K562 (cell line): ENCODE measurements around the gene POMT1. TPM values are rescaled to one million over a fixed set of nuclear protein-coding genes. Genes with fewer than 3 reads are reported as not detected.

Experiments used
- ATAC-seq: fragments of 200-7000 bp; cut with Tn5 transposase; 3 replicates; pipeline ENCODE4 v1.9.1; 2020; ENCODE audit warnings: moderate library complexity
- BruUV-seq: library from RNA; stranded (reverse); fragments of 400-500 nt; replicated peaks from 2 replicates; lab custom pipeline; 2021; lab: Mats Ljungman, UMichigan
- CTCF ChIA-PET: fragments of 300-600 bp; formaldehyde crosslinking; extraction: SDS; loops from one replicate; lab custom pipeline; 2021; ENCODE audit warnings: low intra/inter-chr PET ratio; lab: Yijun Ruan, JAX
- POLR2A ChIA-PET: fragments of 300-600, 350-650 bp; sonication (Branson Sonifier 250); formaldehyde crosslinking; extraction: SDS; loops from one replicate; lab custom pipeline; 2021; ENCODE audit warnings: antibody characterized with exemption, inconsistent platforms; lab: Yijun Ruan, JAX
- DNase-seq, 4 experiments: peaks; one replicate each; pipeline versions ENCODE4 v3.0.0 to v3.0.0-alpha.2; 2011 to 2018; ENCODE audit warnings: low spot score in 3 of 4, mixed read lengths in 3 of 4; ENCODE audit errors: extremely low read depth in 1 of 4
- FAIRE-seq: peaks from 2 replicates; lab custom pipeline; 2011; peaks lifted over from hg19 to GRCh38; lab: Jason Lieb, UNC
- H2AFZ ChIP-seq: 2 replicates; pipeline ENCODE4 v1.6.0; 2011; ENCODE audit warnings: low read depth, low read length, control low read depth, inconsistent platforms
- H3K27ac ChIP-seq: fragments of 200-600 bp; 3 replicates; pipeline ENCODE4 v1.8.0; 2011; ENCODE audit warnings: low read depth, mild to moderate bottlenecking, control low read depth, inconsistent platforms, low read length, moderate library complexity, mixed read lengths; ENCODE audit errors: extremely low read depth
- H3K27me3 ChIP-seq, 2 experiments: fragments of 300-600 bp in 1 of 2; 2 replicates in 1 of 2; 3 replicates in 1 of 2; pipeline versions ENCODE4 v1.6.0 to v1.8.0; 2011; ENCODE audit warnings: inconsistent platforms in 2 of 2, low read length in 2 of 2, mild to moderate bottlenecking in 1 of 2, mixed read lengths in 1 of 2, moderate library complexity in 1 of 2; ENCODE audit not compliant: control insufficient read depth in 2 of 2, insufficient read depth in 2 of 2
- H3K36me3 ChIP-seq: fragments of 300-600 bp; 3 replicates; pipeline ENCODE4 v1.8.0; 2011; ENCODE audit warnings: mild to moderate bottlenecking, low read length, inconsistent platforms; ENCODE audit not compliant: control insufficient read depth, insufficient read depth
- H3K4me1 ChIP-seq, 2 experiments: fragments of 200-600 bp in 1 of 2; replicated peaks in 1 of 2; 2 replicates in 1 of 2; 3 replicates in 1 of 2; pipeline versions ENCODE4 v1.5.1 to v1.8.0; 2011; ENCODE audit warnings: inconsistent platforms in 2 of 2, low read length in 2 of 2, mild to moderate bottlenecking in 1 of 2, mixed read lengths in 1 of 2, moderate library complexity in 1 of 2; ENCODE audit not compliant: control insufficient read depth in 2 of 2, insufficient read depth in 2 of 2
- H3K4me2 ChIP-seq: 2 replicates; pipeline ENCODE4 v1.6.1; 2011; ENCODE audit warnings: low read length, control low read depth, inconsistent platforms, mixed read lengths; ENCODE audit not compliant: insufficient read depth
- H3K4me3 ChIP-seq: fragments of 200-600 bp; sonication (generic), shearing (Covaris generic); 2 replicates; pipeline ENCODE4 v1.5.1; 2016; ENCODE audit warnings: control low read depth, inconsistent platforms
- H3K79me2 ChIP-seq: fragments of 200-600 bp; 3 replicates; pipeline ENCODE4 v1.8.0; 2011; ENCODE audit warnings: low read length, inconsistent platforms; ENCODE audit not compliant: control insufficient read depth, insufficient read depth
- H3K9ac ChIP-seq, 2 experiments: 2 replicates each; pipeline versions ENCODE4 v1.6.0 to v1.6.1; 2011; ENCODE audit warnings: low read depth in 2 of 2, low read length in 2 of 2, control low read depth in 1 of 2, inconsistent platforms in 1 of 2, mild to moderate bottlenecking in 1 of 2, mixed read lengths in 1 of 2; ENCODE audit not compliant: insufficient read depth in 1 of 2
- H3K9me1 ChIP-seq: one replicate; pipeline ENCODE4 v1.6.0; 2011; ENCODE audit warnings: inconsistent platforms, mild to moderate bottlenecking, low read length, moderate library complexity; ENCODE audit not compliant: control insufficient read depth, insufficient read depth
- H3K9me3 ChIP-seq: replicated peaks from 2 replicates; pipeline ENCODE4 v1.5.1; 2011; ENCODE audit warnings: low read depth, low read length, inconsistent platforms; ENCODE audit not compliant: control insufficient read depth, insufficient read depth
- H4K20me1 ChIP-seq: replicated peaks from 2 replicates; pipeline ENCODE4 v1.6.1; 2011; ENCODE audit warnings: low read length, inconsistent platforms, mixed read lengths; ENCODE audit not compliant: control insufficient read depth, insufficient read depth
- CHD1 ChIP-seq: fragments of 200-600 bp; sonication (generic); IDR thresholded peaks from one replicate; pipeline ENCODE4 v1.6.1; 2012; ENCODE audit warnings: mild to moderate bottlenecking, moderate library complexity, low read length, inconsistent platforms
- DLX4 ChIP-seq: fragments of 250-450 bp; sonication (Bioruptor Pico); IDR thresholded peaks from 2 replicates; pipeline ENCODE4 v1.6.1; 2021; ENCODE audit warnings: mild to moderate bottlenecking
- EGR1 ChIP-seq: fragments of 450-650 bp; conservative IDR thresholded peaks from 2 replicates; pipeline ENCODE4 v1.6.1; 2017; ENCODE audit warnings: mild to moderate bottlenecking
- EHMT2 ChIP-seq: fragments of 450-650 bp; IDR thresholded peaks from 2 replicates; pipeline ENCODE4 v1.6.1; 2018; ENCODE audit warnings: antibody characterized with exemption
- ESRRB ChIP-seq: fragments of 250-450 bp; sonication (Bioruptor Pico); IDR thresholded peaks from 2 replicates; pipeline ENCODE4 v1.5.0; 2020; ENCODE audit warnings: mild to moderate bottlenecking, moderate library complexity, borderline replicate concordance
- HDAC6 ChIP-seq: IDR thresholded peaks from 2 replicates; pipeline ENCODE4 v1.6.1; 2012; ENCODE audit warnings: low read depth, mild to moderate bottlenecking, control low read depth, inconsistent platforms, low read length, moderate library complexity
- HSF4 ChIP-seq: fragments of 250-450 bp; sonication (Bioruptor Pico); IDR thresholded peaks from 2 replicates; pipeline ENCODE4 v2.1.2; 2022; ENCODE audit warnings: mild to moderate bottlenecking, moderate library complexity, borderline replicate concordance
- L3MBTL2 ChIP-seq: fragments of 450-650 bp; IDR thresholded peaks from 2 replicates; pipeline ENCODE4 v1.6.1; 2016; ENCODE audit warnings: mild to moderate bottlenecking, moderate library complexity
- POLR2AphosphoS5 ChIP-seq: IDR thresholded peaks from 2 replicates; pipeline ENCODE4 v1.6.1; 2011; ENCODE audit warnings: mild to moderate bottlenecking, low read depth, low read length, moderate library complexity; ENCODE audit not compliant: control insufficient read depth, insufficient read depth
- RFX5 ChIP-seq: IDR thresholded peaks from 2 replicates; pipeline ENCODE4 v1.6.1; 2011; ENCODE audit warnings: low read depth, mild to moderate bottlenecking, improper control_type of control experiment, low read length
- SREBF2 ChIP-seq: sonication (generic); formaldehyde crosslinking; IDR thresholded peaks from 2 replicates; pipeline ENCODE4 v1.4.0; 2020; ENCODE audit warnings: mild to moderate bottlenecking, missing genetic modification reagents
- TEAD1 ChIP-seq, 2 experiments: fragments of 450-650 bp in 1 of 2; sonication (generic) in 1 of 2; formaldehyde crosslinking; IDR thresholded peaks; 2 replicates each; pipeline versions ENCODE4 v1.4.0 to v1.8.0; 2020 to 2022; ENCODE audit warnings: mild to moderate bottlenecking in 2 of 2, missing genetic modification reagents in 1 of 2
- THAP7 ChIP-seq: fragments of 250-450 bp; sonication (Bioruptor Pico); IDR thresholded peaks from 2 replicates; pipeline ENCODE4 v1.5.0; 2021
- XRCC3 ChIP-seq: fragments of 450-650 bp; IDR thresholded peaks from 2 replicates; pipeline ENCODE4 v1.6.1; 2017; ENCODE audit warnings: mild to moderate bottlenecking, moderate library complexity
- ZNF133 ChIP-seq: fragments of 250-450 bp; sonication (Bioruptor Pico); IDR thresholded peaks from 2 replicates; pipeline ENCODE4 v1.4.0; 2020; ENCODE audit warnings: mild to moderate bottlenecking
- ZNF212 ChIP-seq: fragments of 450-650 bp; formaldehyde crosslinking; IDR thresholded peaks from 2 replicates; pipeline ENCODE4 v1.4.0; 2020; ENCODE audit warnings: mild to moderate bottlenecking
- ZNF347 ChIP-seq: fragments of 450-650 bp; formaldehyde crosslinking; IDR thresholded peaks from 2 replicates; pipeline ENCODE4 v1.4.0; 2020; ENCODE audit warnings: low read depth, mild to moderate bottlenecking, moderate library complexity
- ZNF75A ChIP-seq: fragments of 450-650 bp; formaldehyde crosslinking; IDR thresholded peaks from 2 replicates; pipeline ENCODE4 v1.4.0; 2020; ENCODE audit warnings: mild to moderate bottlenecking
- WGBS: fragments of 100-300 bp; shearing (Covaris generic); methylation state at CpG from one replicate; pipeline ENCODE4 v1.1.6; 2016; ENCODE audit warnings: low coverage, mixed read lengths; ENCODE audit not compliant: insufficient coverage; ENCODE audit errors: missing lambda C conversion rate; 5-methylcytosine and 5-hydroxymethylcytosine counted together
- in situ Hi-C: fragments of 300-500 bp; cut with MboI; formaldehyde crosslinking; loops from 4 replicates; pipeline ENCODE4 v1.15.0; 2018; ENCODE audit warnings: inconsistent platforms, mixed read lengths
- intact Hi-C: fragments of 100-400 bp; cut with micrococcal nuclease; formaldehyde crosslinking; loops from 2 replicates; pipeline ENCODE4 v1.14.2; 2022
- polyA plus RNA-seq, 8 experiments: library from polyadenylated mRNA; depleted of rRNA in 4 of 8; stranded (reverse) in 5 of 8; unstranded in 3 of 8; fragments of >200 nt; fragmentation: Nextera tagmentation in 2 of 8; fragmentation: Illumina TruSeq in 1 of 8; extraction: Ambion mirVana in 2 of 8; extraction: Trizol in 1 of 8; gene quantifications; 2 replicates each; pipeline versions ENCODE4 v1.2.1 to v1.2.3, GENCODE V29; 2011 to 2014; ENCODE audit warnings: inconsistent platforms in 1 of 8, missing spikeins in 1 of 8
- total RNA-seq, 7 experiments: library from RNA; depleted of rRNA in 6 of 7; stranded (reverse); fragments of >200 nt in 6 of 7; fragmentation: Illumina TruSeq in 2 of 7; extraction: Trizol in 2 of 7; gene quantifications; 2 replicates each; pipeline versions ENCODE4 v1.2.1 to v1.2.3, GENCODE V29; 2011 to 2021; ENCODE audit warnings: low replicate concordance in 1 of 7
- TF ChIP-seq, protein P1 (sequence below): fragments of 450-650 bp; formaldehyde crosslinking; conservative IDR thresholded peaks from 2 replicates; pipeline ENCODE4 v1.4.0; 2022; ENCODE audit warnings: mild to moderate bottlenecking, missing genetic modification characterization
- TF ChIP-seq, protein P2 (sequence below): fragments of 200-400 bp; formaldehyde crosslinking; IDR thresholded peaks from 2 replicates; pipeline ENCODE4 v1.6.1; 2017; ENCODE audit warnings: mild to moderate bottlenecking, low read depth, low read length, moderate library complexity

Gene POMT1
- total and polyA plus RNA-seq, 9 of the 15 experiments (the other 6 are each of a cell fraction or from before 2014, with no cell fraction given) = 1.8 to 23.5 (median 14.6) TPM

- ChIA-PET CTCF (no interaction called here), POLR2A (no interaction called here)
- no peak overlapping the region for H2AFZ ChIP-seq
- no peaks in the 10 kb centered on the region for H3K36me3 ChIP-seq
- H3K4me3 ChIP-seq = no peak overlapping the region
- intact Hi-C loops (no loop called here), in situ Hi-C loops (no loop called here)
- no peak overlapping the region for H3K9ac ChIP-seq
- H3K9me3 ChIP-seq = no peaks in the 10 kb centered on the region
- WGBS = 71% methylated on average over 21 of the region's 54 CpGs
- DNase-seq = no peak
- no peak overlapping the region for H3K4me2 ChIP-seq
- no peaks in the 10 kb centered on the region for H4K20me1 ChIP-seq
- H3K9me1 ChIP-seq = no peaks in the 10 kb centered on the region
- FAIRE-seq = no peak
- peaks cover 5 to 8% of the 10 kb centered on the region in 2 experiments; a peak in 3 of 5 replicates for H3K27me3 ChIP-seq
- BruUV-seq = no TSS peak
- TF ChIP-seq HSF4 (CRISPR knock-in tag) (no peak), RFX5 (no peak), ZNF347 (CRISPR knock-in tag) (no peak), XRCC3 (no peak), SREBF2 (CRISPR knock-in tag) (no peak), DLX4 (CRISPR knock-in tag) (no peak), POLR2AphosphoS5 (no peak), EGR1 (no peak), CHD1 (no peak), L3MBTL2 (no peak), HDAC6 (no peak), EHMT2 (no peak), TEAD1 (CRISPR knock-in tag; IDR thresholded peaks at IDR 0.05) (no peak), ZNF212 (no peak), THAP7 (no peak), ESRRB (CRISPR knock-in tag) (no peak), ZNF133 (CRISPR knock-in tag) (no peak), ZNF75A (CRISPR knock-in tag) (no peak)
- TF ChIP-seq, protein P1, sequence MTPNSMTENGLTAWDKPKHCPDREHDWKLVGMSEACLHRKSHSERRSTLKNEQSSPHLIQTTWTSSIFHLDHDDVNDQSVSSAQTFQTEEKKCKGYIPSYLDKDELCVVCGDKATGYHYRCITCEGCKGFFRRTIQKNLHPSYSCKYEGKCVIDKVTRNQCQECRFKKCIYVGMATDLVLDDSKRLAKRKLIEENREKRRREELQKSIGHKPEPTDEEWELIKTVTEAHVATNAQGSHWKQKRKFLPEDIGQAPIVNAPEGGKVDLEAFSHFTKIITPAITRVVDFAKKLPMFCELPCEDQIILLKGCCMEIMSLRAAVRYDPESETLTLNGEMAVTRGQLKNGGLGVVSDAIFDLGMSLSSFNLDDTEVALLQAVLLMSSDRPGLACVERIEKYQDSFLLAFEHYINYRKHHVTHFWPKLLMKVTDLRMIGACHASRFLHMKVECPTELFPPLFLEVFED = no peak
- TF ChIP-seq, protein P2, sequence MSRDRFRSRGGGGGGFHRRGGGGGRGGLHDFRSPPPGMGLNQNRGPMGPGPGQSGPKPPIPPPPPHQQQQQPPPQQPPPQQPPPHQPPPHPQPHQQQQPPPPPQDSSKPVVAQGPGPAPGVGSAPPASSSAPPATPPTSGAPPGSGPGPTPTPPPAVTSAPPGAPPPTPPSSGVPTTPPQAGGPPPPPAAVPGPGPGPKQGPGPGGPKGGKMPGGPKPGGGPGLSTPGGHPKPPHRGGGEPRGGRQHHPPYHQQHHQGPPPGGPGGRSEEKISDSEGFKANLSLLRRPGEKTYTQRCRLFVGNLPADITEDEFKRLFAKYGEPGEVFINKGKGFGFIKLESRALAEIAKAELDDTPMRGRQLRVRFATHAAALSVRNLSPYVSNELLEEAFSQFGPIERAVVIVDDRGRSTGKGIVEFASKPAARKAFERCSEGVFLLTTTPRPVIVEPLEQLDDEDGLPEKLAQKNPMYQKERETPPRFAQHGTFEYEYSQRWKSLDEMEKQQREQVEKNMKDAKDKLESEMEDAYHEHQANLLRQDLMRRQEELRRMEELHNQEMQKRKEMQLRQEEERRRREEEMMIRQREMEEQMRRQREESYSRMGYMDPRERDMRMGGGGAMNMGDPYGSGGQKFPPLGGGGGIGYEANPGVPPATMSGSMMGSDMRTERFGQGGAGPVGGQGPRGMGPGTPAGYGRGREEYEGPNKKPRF = no peak
- ATAC-seq = no peak
- peaks cover 0 to 18% of the 10 kb centered on the region in 2 experiments; a peak in 2 of 5 replicates for H3K4me1 ChIP-seq
- H3K79me2 ChIP-seq = no peaks in the 10 kb centered on the region
- H3K27ac ChIP-seq = no peak overlapping the region
These were observed 52.2 kb downstream of the POMT1 start for GRCh38 chr9:131554843-131555351.
